OCI-LY3 (cell line): ENCODE data around the gene PHTF2.
A peak's percentile ranks its signal among the peaks of the same experiment; 100 is the strongest.

Experiments
- H2AFZ ChIP-seq: fragments of 200-600, 300-600 bp; shearing (Covaris generic); 2 replicates; pipeline ENCODE4 v1.6.0; 2014; ENCODE audit warnings: antibody characterized with exemption, low read depth, low read length
- H3K27ac ChIP-seq: fragments of 200-600, 300-600 bp; sonication (generic); 2 replicates; pipeline ENCODE4 v1.5.1; 2014; ENCODE audit warnings: mild to moderate bottlenecking, low read length, moderate library complexity, mixed read lengths
- H3K27me3 ChIP-seq: fragments of 200-600, 300-600 bp; sonication (generic); 2 replicates; pipeline ENCODE4 v1.6.1; 2014; ENCODE audit warnings: low read depth, low read length, mixed read lengths
- H3K36me3 ChIP-seq: fragments of 200-600, 300-600 bp; sonication (generic); replicated peaks from 2 replicates; pipeline ENCODE3; 2014; ENCODE audit warnings: low read depth, low read length, mixed read lengths
- H3K4me1 ChIP-seq: fragments of 300-600, 200-600 bp; sonication (generic); 2 replicates; pipeline ENCODE4 v1.6.1; 2014; ENCODE audit warnings: low read length, mixed read lengths
- H3K4me2 ChIP-seq: fragments of 200-600, 300-600 bp; sonication (generic); 2 replicates; pipeline ENCODE4 v1.6.1; 2014; ENCODE audit warnings: low read length, mixed read lengths
- H3K4me3 ChIP-seq: fragments of 300-600, 200-600 bp; sonication (generic); 2 replicates; pipeline ENCODE4 v1.5.1; 2014; ENCODE audit warnings: antibody characterized with exemption, mild to moderate bottlenecking, low read length, moderate library complexity
- H3K79me2 ChIP-seq: fragments of 300-600, 200-600 bp; shearing (Covaris generic); 2 replicates; pipeline ENCODE4 v1.6.1; 2014; ENCODE audit warnings: mild to moderate bottlenecking, low read length, mixed read lengths
- H3K9ac ChIP-seq: fragments of 300-600, 200-600 bp; shearing (Covaris generic); 2 replicates; pipeline ENCODE4 v1.6.0; 2014; ENCODE audit warnings: mild to moderate bottlenecking, low read length, moderate library complexity
- H3K9me3 ChIP-seq: fragments of 200-600, 300-600 bp; shearing (Covaris generic); 2 replicates; pipeline ENCODE4 v1.6.1; 2014; ENCODE audit warnings: low read length, mixed read lengths; ENCODE audit not compliant: insufficient read depth
- H4K20me1 ChIP-seq: fragments of 200-600, 300-600 bp; sonication (generic); 2 replicates; pipeline ENCODE4 v1.6.1; 2016; ENCODE audit warnings: low read length, mixed read lengths; ENCODE audit not compliant: insufficient read depth
- EZH2phosphoT487 ChIP-seq: fragments of 200-600 bp; shearing (Covaris generic); IDR thresholded peaks from 2 replicates; pipeline ENCODE4 v1.6.1; 2018; ENCODE audit warnings: antibody characterized with exemption, mixed run types, low read depth
- TF ChIP-seq, protein P1 (sequence below): fragments of 200-600, 300-600 bp; sonication (generic); IDR thresholded peaks from 2 replicates; pipeline ENCODE4 v1.5.1; 2014; ENCODE audit warnings: antibody characterized with exemption, low read length, low read depth

PHTF2 gene

DNA sequence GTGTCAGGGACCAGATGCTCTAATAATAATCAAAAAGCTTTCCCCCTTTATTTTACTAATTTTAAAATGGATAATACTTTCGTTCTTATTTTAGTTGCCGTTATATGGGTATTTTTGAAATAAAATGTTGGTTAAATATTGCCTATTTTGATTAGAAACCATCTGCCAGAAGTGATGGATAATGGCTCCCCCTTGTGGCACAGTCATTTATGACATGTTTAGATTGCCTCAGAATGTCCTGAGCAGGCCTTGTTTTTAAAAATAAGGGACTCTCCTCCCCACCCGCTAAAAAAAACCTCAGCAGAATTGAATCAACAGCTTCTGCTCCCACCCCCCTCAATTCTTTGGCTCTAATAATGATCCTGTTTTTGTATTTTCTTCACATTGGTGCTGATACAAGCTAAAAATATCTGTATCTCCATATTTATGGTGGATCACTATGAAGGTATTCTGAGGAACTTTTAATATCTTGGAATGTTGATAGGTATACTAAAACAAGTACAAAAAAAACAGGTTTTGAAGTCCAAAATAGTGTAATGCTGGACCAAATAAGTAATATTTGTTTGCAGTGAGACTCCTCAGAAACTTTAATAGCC, 39.2 kb upstream of the PHTF2 start:
- Histone ChIP-seq H3K9me3 (no peaks in the 10 kb centered on the region), H4K20me1 (peaks cover 24% of the 10 kb centered on the region; the same call in 1 of the 2 replicates), H3K36me3 (no peaks in the 10 kb centered on the region), H3K4me3 (0 out of 2 replicates have a peak overlapping the region, but pooled peaks have one; percentile 11), H3K79me2 (peaks cover 42% of the 10 kb centered on the region), H3K27me3 (no peaks in the 10 kb centered on the region), H3K27ac (peak overlapping the region; percentile 3; the same call in 1 of the 2 replicates), H3K9ac (no peak overlapping the region), H3K4me1 (peaks cover 34% of the 10 kb centered on the region), H3K4me2 (peak overlapping the region; percentile 66), H2AFZ (no peak overlapping the region)
- TF ChIP-seq EZH2phosphoT487, result no peak
- TF ChIP-seq, protein P1, sequence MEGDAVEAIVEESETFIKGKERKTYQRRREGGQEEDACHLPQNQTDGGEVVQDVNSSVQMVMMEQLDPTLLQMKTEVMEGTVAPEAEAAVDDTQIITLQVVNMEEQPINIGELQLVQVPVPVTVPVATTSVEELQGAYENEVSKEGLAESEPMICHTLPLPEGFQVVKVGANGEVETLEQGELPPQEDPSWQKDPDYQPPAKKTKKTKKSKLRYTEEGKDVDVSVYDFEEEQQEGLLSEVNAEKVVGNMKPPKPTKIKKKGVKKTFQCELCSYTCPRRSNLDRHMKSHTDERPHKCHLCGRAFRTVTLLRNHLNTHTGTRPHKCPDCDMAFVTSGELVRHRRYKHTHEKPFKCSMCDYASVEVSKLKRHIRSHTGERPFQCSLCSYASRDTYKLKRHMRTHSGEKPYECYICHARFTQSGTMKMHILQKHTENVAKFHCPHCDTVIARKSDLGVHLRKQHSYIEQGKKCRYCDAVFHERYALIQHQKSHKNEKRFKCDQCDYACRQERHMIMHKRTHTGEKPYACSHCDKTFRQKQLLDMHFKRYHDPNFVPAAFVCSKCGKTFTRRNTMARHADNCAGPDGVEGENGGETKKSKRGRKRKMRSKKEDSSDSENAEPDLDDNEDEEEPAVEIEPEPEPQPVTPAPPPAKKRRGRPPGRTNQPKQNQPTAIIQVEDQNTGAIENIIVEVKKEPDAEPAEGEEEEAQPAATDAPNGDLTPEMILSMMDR, result peak; percentile 91

DNA sequence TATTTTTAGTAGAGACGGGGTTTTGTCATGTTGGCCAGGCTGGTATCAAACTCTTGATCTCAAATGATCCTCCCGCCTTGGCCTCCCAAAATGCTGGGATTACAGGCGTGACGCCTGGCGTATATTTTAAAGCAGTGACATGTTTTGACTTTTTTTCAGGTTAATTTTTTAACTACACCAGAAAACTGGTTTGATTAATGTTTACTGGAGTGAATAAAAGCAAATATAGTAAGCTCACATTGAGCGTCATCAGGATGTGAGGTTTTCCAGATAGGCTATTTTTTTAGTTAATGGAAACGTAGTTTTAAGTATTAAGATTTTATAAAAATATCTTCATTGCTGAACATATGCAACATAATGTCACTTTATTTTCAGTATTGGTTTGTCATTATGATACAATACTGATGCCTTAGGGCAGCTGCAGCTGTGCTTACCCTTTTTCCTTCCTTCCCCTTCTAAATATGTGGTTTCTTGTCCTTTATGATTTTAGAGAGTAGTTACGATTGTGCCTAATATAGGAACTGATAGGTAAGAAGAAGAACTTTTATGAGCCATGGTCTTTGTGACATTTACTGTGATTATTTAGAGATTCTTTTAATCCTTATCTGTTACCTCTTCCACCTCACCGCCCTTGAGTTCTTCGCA, 37.6 kb upstream of the PHTF2 start:
- no peaks in the 10 kb centered on the region for H3K36me3 ChIP-seq
- H2AFZ ChIP-seq, result no peak overlapping the region
- H3K27ac ChIP-seq, result peak overlapping the region; percentile 21; the same call in 1 of the 2 replicates
- no peak overlapping the region for H3K9ac ChIP-seq
- H3K9me3 ChIP-seq, result no peaks in the 10 kb centered on the region
- peak overlapping the region; percentile 48 for H3K4me3 ChIP-seq
- no peak for TF ChIP-seq EZH2phosphoT487
- TF ChIP-seq, protein P1, result no peak
- peak overlapping the region; percentile 66 for H3K4me2 ChIP-seq
- H3K4me1 ChIP-seq, result peaks cover 42% of the 10 kb centered on the region
- H4K20me1 ChIP-seq, result peaks cover 22% of the 10 kb centered on the region; the same call in 1 of the 2 replicates
- peaks cover 43% of the 10 kb centered on the region for H3K79me2 ChIP-seq
- H3K27me3 ChIP-seq, result no peaks in the 10 kb centered on the region

DNA sequence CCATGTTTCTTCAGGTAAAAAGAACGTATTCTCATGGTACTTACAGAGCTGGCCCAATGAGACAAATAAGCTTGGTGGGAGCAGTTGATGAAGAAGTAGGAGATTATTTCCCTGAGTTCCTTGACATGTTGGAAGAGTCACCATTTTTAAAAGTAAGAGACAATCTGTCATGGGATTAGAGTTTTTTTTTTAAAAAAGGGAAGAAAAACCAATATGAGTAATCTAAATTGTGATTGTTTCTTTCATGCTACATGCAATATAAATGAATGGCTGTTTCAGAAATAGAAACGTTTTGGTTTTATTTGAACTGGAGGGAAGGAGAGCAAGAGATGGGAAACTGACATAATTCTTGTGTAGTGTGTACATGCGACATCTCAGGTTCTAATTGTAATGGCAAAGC, 33.1 kb upstream of the PHTF2 start:
- no peak overlapping the region for H2AFZ ChIP-seq
- no peak overlapping the region for H3K9ac ChIP-seq
- H3K4me1 ChIP-seq, result peaks cover 18% of the 10 kb centered on the region
- H3K27me3 ChIP-seq, result no peaks in the 10 kb centered on the region
- TF ChIP-seq, protein P1, result no peak
- no peak for TF ChIP-seq EZH2phosphoT487
- H3K9me3 ChIP-seq, result no peaks in the 10 kb centered on the region
- H3K4me2 ChIP-seq, result no peak overlapping the region
- peaks cover 31% of the 10 kb centered on the region for H3K79me2 ChIP-seq
- no peak overlapping the region for H3K27ac ChIP-seq
- H3K36me3 ChIP-seq, result peaks cover 2% of the 10 kb centered on the region
- no peak overlapping the region for H3K4me3 ChIP-seq
- no peaks in the 10 kb centered on the region; the same call in 1 of the 2 replicates for H4K20me1 ChIP-seq

DNA sequence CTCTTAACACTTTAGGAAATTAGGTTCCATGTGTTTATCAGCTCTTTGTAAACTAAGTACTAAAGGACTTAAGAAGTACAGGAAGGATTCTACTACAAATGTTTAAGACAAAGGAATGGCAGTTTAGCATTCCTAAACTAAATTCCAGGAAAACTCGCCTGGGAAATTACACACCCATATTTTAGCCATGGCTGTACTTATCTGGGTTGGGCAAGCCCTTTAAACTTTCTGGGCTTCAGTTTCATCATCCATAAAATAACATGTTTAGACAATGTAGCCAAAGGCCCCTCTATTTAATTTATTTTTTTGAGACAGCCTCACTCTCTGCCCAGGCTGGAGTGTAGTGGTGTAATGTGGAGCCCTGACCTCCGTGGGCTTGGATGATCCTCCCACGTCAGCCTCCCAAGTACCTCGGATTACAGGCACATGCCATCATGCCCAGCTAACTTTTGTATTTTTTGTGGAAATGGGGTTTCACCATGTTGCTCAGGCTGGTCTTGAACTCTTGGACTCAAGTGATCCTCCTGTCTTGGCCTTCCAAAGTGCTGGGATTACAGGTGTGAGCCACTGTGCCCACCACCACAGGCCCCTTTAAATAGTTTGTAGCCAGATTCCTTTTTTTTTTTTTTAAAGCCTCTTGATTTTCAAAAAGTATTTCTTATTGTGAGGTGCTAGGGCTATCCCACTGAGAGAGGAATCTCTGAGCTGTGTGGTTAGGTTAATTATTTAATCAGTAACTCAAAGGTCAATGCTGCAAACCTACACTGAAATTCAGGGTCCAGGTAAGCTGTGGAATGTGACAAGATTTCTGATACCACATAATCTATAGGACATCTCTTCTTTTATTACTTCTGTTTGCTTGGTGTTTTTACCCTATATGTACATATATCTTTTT, 32.4 kb upstream of the PHTF2 start:
- TF ChIP-seq, protein P1, result no peak
- no peak for TF ChIP-seq EZH2phosphoT487
- Histone ChIP-seq H3K4me2 (no peak overlapping the region), H3K36me3 (peaks cover 2% of the 10 kb centered on the region), H2AFZ (no peak overlapping the region), H3K27ac (no peak overlapping the region), H3K9me3 (no peaks in the 10 kb centered on the region), H3K79me2 (peaks cover 25% of the 10 kb centered on the region), H3K9ac (no peak overlapping the region), H3K4me1 (peaks cover 11% of the 10 kb centered on the region), H3K4me3 (no peak overlapping the region), H4K20me1 (no peaks in the 10 kb centered on the region; the same call in 1 of the 2 replicates), H3K27me3 (no peaks in the 10 kb centered on the region)
